Psoas muscle (tissue), 8 donors: ENCODE measurements around the gene OLFML2B. TPM values are rescaled to one million over a fixed set of nuclear protein-coding genes. Genes with fewer than 3 reads are reported as not detected.
A peak's percentile ranks its signal among the peaks of the same experiment; 100 is the strongest.

Source experiments
- ATAC-seq, 4 donors: fragments of 200-7000 bp; cut with Tn5 transposase; one replicate each; pipeline ENCODE4 v1.9.1; 2020; ENCODE audit warnings: moderate library complexity in 3 of 4, mild to moderate bottlenecking in 2 of 4
- DNase-seq, 2 donors: peaks; one replicate each; pipeline ENCODE4 v3.0.0-alpha.2; 2020
- H3K27ac ChIP-seq: fragments of 200-600 bp; one replicate; pipeline ENCODE4 v1.8.0; 2022
- H3K27me3 ChIP-seq, 3 donors: fragments of 200-600 bp in 1 of 3; one replicate each; pipeline versions ENCODE4 v1.6.1 to v1.8.0; 2013 to 2022; ENCODE audit warnings: low read length in 2 of 3, mild to moderate bottlenecking in 2 of 3, moderate library complexity in 1 of 3; ENCODE audit not compliant: insufficient read depth in 3 of 3
- H3K36me3 ChIP-seq, 2 donors: fragments of 200-600 bp in 1 of 2; one replicate each; pipeline versions ENCODE4 v1.6.1 to v1.8.0; 2013 to 2022; ENCODE audit warnings: low read depth in 1 of 2, mild to moderate bottlenecking in 1 of 2, moderate library complexity in 1 of 2; ENCODE audit not compliant: insufficient read depth in 1 of 2
- H3K4me1 ChIP-seq: fragments of 200-600 bp; one replicate; pipeline ENCODE4 v1.8.0; 2022
- H3K4me3 ChIP-seq: fragments of 200-600 bp; one replicate; pipeline ENCODE4 v1.8.0; 2022; ENCODE audit warnings: mild to moderate bottlenecking
- H3K9me3 ChIP-seq: fragments of 200-600 bp; one replicate; pipeline ENCODE4 v1.8.0; 2022
- WGBS, 3 donors: extraction: QIAGEN DNeasy Blood & Tissue Kit; methylation state at CpG; one replicate each; pipeline versions ENCODE4 v1.1.6 to v1.1.7; 2013; 5-methylcytosine and 5-hydroxymethylcytosine counted together
- intact Hi-C, 2 donors: fragments of 100-400 bp; cut with DNase I; formaldehyde crosslinking; loops; one replicate each; pipeline versions ENCODE4 v1.11.0 to v1.14.2; 2022
- polyA plus RNA-seq, 3 donors: library from polyadenylated mRNA; stranded (reverse); fragments of 200-250 nt; gene quantifications; one replicate each; pipeline ENCODE4 v1.2.3, GENCODE V29; 2013
- total RNA-seq, 4 donors: library from RNA; stranded (reverse); fragmentation: NEBNext Ultra II Directional in 2 of 4; extraction: Animal tissue kit (Norgen Biotek cat#: 25700) in 2 of 4; gene quantifications; one replicate each; pipeline versions ENCODE4 v1.2.1 to v1.2.4, GENCODE V29; 2021 to 2023
- TF ChIP-seq, protein P1 (sequence below): fragments of 200-600 bp; IDR thresholded peaks from one replicate; pipeline ENCODE4 v1.8.0; 2022; ENCODE audit warnings: antibody characterized with exemption
- donor health status: healthy with polysubstance abuse.
- donor health status: DM: no; HTN: no; CAD: no; lungs with moderate emphysema.
- donor health status: Bipolar disorder and iron deficiency.
- donor health status: healthy.
- donor health status: DM: yes; HTN: yes; CAD: no.
- donor health status: DM: no; HTN: no; CAD: no.
- donor health status: DM: no; HTN: no; CAD: no.
- donor health status: DM: yes; HTN: yes; CAD: no.

OLFML2B gene
- total and polyA plus RNA-seq, 7 donors, result 1.4 to 9.5 (median 3.8) TPM

DNA sequence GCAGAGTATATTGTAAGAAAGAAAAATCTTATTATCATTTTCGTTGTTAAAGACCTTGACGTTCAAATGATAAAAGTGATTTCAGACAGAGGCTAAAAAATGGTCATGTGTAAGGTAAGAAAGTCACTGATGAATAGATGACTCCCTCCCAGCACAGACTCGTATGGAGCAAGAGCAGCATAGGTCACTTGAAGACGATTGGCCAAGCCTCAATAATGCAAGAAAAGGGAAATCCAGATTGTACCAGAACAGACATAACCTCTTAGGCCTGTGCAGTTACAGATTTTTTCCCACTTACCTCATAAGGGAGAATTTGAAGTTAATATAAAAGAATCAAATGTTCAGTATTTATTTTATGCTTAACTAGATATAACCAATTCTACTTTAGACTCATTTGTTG is 16.3 kb upstream of the OLFML2B start:
- TF ChIP-seq, protein P1, sequence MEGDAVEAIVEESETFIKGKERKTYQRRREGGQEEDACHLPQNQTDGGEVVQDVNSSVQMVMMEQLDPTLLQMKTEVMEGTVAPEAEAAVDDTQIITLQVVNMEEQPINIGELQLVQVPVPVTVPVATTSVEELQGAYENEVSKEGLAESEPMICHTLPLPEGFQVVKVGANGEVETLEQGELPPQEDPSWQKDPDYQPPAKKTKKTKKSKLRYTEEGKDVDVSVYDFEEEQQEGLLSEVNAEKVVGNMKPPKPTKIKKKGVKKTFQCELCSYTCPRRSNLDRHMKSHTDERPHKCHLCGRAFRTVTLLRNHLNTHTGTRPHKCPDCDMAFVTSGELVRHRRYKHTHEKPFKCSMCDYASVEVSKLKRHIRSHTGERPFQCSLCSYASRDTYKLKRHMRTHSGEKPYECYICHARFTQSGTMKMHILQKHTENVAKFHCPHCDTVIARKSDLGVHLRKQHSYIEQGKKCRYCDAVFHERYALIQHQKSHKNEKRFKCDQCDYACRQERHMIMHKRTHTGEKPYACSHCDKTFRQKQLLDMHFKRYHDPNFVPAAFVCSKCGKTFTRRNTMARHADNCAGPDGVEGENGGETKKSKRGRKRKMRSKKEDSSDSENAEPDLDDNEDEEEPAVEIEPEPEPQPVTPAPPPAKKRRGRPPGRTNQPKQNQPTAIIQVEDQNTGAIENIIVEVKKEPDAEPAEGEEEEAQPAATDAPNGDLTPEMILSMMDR, result no peak
- H3K27ac ChIP-seq, result no peak overlapping the region
- no peaks in the 10 kb centered on the region for H3K36me3 ChIP-seq
- no peak for DNase-seq
- intact Hi-C loops, result no loop called here
- WGBS, 3 donors, result 78 to 84% (median 80%) methylated on average over 4 of the region's 4 CpGs
- H3K4me3 ChIP-seq, result no peak overlapping the region
- H3K4me1 ChIP-seq, result no peaks in the 10 kb centered on the region
- H3K27me3 ChIP-seq, result no peaks in the 10 kb centered on the region
- no peak for ATAC-seq
- no peaks in the 10 kb centered on the region for H3K9me3 ChIP-seq

DNA sequence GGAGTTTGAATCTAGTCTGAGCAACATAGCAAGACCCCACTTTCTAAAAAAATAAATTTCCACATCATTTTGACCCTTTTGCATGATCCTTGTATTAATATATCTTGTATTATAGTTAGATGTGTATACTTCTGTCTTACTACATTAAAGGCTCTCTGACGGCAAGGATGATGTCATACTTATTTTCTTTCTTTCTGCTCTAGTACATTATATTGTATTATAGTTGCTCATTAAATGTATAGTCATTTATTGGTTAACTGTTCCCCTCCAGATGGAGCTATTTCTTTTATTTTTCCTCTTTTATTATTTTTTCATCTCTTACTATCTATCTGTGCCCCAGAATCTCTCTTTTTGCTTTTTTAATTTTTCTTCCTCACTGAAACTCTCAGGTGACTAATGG is 15.0 kb upstream of the OLFML2B start:
- ATAC-seq (no peak), DNase-seq (no peak)
- H3K27me3 ChIP-seq, result no peaks in the 10 kb centered on the region
- H3K4me1 ChIP-seq, result peaks cover 8% of the 10 kb centered on the region
- 85 to 93% (median 91%) methylated on average over 1 of the region's 1 CpG for WGBS, 3 donors
- no peak overlapping the region for H3K4me3 ChIP-seq
- no peaks in the 10 kb centered on the region for H3K36me3 ChIP-seq
- no peak overlapping the region for H3K27ac ChIP-seq
- TF ChIP-seq, protein P1, result no peak
- no peaks in the 10 kb centered on the region for H3K9me3 ChIP-seq
- intact Hi-C loops, result loop anchor here in 1 of 2 donors (5.0 kb wide), 1 partner anchor 176 kb away; no protein-coding TSS in a partner anchor

DNA sequence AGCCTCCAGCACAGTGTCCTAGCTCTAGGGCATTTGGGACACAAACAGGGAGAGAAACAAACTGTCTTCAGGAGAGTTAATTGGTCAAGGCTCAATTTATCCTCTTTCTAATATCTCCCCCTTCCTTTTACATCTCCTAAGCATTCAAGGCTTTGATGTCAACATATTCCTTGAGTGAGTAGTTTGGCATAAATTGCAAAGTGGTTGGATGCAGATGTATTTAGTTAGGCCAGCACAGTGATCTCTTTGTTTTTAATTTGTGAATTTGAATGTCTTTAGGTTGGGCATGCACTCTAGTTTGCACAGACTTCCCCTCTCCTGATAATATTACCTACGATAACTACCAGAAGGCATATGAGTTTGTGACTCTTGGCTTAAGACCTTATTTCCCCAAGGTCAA is 12.5 kb upstream of the OLFML2B start:
- intact Hi-C loops, result loop anchor here in 1 of 2 donors (5.0 kb wide), 1 partner anchor 174 kb away; no protein-coding TSS in a partner anchor
- Histone ChIP-seq H3K27ac (no peak overlapping the region), H3K4me3 (no peak overlapping the region), H3K36me3 (no peaks in the 10 kb centered on the region), H3K9me3 (no peaks in the 10 kb centered on the region), H3K4me1 (peaks cover 8% of the 10 kb centered on the region), H3K27me3 (no peaks in the 10 kb centered on the region)
- WGBS, 3 donors, result 90 to 96% (median 92%) methylated on average over 1 of the region's 1 CpG
- ATAC-seq (no peak), DNase-seq (no peak)
- TF ChIP-seq, protein P1, result no peak

DNA sequence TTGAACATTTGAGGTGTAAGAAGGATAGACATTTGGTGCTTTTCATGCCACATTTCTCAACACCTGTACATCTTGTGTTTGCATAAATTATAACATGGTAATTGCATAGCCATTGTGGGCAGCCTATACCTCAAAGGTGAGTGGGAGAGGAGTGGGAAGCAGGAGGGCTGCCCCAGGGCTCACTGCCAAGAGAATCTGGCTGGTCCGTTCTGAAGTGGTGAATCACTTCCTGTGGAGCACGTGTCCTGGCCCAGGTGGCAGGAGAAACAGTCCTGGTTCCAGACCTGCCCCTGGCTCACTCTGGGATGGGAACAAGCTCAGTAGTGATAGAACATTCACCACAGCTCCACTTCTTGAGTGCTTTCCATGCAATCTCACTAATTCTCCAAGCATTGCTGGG is 11.6 kb upstream of the OLFML2B start:
- DNase-seq, result no peak
- ATAC-seq, result no peak
- TF ChIP-seq, protein P1, result no peak
- no peaks in the 10 kb centered on the region for H3K36me3 ChIP-seq
- H3K4me1 ChIP-seq, result peaks cover 8% of the 10 kb centered on the region
- H3K9me3 ChIP-seq, result no peaks in the 10 kb centered on the region
- intact Hi-C loops, result loop anchor here (2.0 to 5.0 kb wide), 2 partner anchors 173 to 242 kb away; no protein-coding TSS in a partner anchor
- H3K27me3 ChIP-seq, result no peaks in the 10 kb centered on the region
- no peak overlapping the region for H3K27ac ChIP-seq
- no peak overlapping the region for H3K4me3 ChIP-seq
- 39 to 52% (median 40%) methylated on average over 2 of the region's 2 CpGs for WGBS, 3 donors

DNA sequence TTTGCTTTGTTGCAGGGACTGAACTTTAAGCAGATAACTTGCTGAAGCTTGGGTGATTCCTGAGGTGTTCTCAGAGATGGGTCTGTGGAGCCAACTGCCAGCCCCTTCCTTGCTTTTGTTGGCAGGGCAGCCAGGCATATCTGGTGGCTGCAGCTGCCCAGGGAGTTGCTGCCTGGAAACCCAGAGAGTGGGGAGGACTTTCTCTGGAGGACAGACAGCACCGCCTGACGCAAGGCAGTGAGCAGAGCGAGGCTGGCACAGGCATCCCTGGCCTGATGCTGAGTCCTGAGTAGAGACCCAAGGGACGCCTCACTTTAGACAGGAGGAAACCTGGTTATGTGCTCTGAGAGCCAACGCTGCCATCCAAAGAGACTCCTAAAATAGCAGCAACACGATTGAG is 9.8 kb upstream of the OLFML2B start:
- TF ChIP-seq, protein P1, result no peak
- Histone ChIP-seq H3K36me3 (no peaks in the 10 kb centered on the region), H3K4me3 (no peak overlapping the region), H3K27ac (peak overlapping the region; percentile 58), H3K27me3 (no peaks in the 10 kb centered on the region), H3K9me3 (no peaks in the 10 kb centered on the region), H3K4me1 (peaks cover 8% of the 10 kb centered on the region)
- WGBS, 3 donors, result 18 to 27% (median 21%) methylated on average over 6 of the region's 6 CpGs
- ATAC-seq (peak; percentile 86 to 95 (median 90)), DNase-seq (peak; percentile 42 to 65)
- intact Hi-C loops, result no loop called here
